Measurements from ENCODE around the gene EIF4G1. TPM values are rescaled to one million over a fixed set of nuclear protein-coding genes. Genes with fewer than 3 reads are reported as not detected.

Gene EIF4G1
- total and polyA plus RNA-seq, 2 of the 4 experiments (the other 2 are of a cell fraction) = 225 to 274 TPM

DNA sequence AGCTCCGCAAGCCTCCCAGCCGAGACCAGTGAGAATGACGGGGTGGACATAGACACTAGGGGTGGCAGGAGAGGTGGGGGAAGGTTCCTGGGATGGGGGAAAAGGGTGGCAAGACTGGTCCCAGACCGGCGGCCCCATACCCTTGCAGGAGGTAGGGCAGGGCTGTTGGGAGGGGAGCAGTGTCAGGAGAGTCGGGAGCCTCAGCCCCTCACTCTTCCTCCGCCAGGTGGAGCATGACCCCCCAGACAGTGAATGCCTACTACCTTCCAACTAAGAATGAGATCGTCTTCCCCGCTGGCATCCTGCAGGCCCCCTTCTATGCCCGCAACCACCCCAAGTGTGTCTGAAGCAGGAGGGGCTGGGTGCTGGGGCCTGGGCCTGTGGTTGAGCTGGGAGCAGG, 24.1 kb upstream of the EIF4G1 start:
- in situ Hi-C loops (cut with MboI; ENCODE audit: low sequenced_read_pairs) (no loop called here), dilution Hi-C loops (cut with HindIII; ENCODE audit: low sequenced_read_pairs, unreplicated experiment) (no loop called here), intact Hi-C loops (cut with micrococcal nuclease) (no loop called here)
- H4K20me1 ChIP-seq (ENCODE audit: insufficient read depth, low read length) = no peaks in the 10 kb centered on the region
- no peaks in the 10 kb centered on the region for H3K79me1 ChIP-seq (ENCODE audit: low read depth in 1 of 2, low read length in 2 of 2)
- H3K4me2 ChIP-seq (ENCODE audit: low read depth, low read length) = no peak overlapping the region
- no CpG with 5 or more reads among the region's 10 CpGs for WGBS, 2 experiments (ENCODE audit: extremely low coverage in 2 of 2, insufficient read length in 1 of 2)
- H2AK9ac ChIP-seq (replicated peaks; ENCODE audit: low read depth, low read length, poor library complexity) = no peak overlapping the region
- no peaks in the 10 kb centered on the region for H3K4me1 ChIP-seq (ENCODE audit: control insufficient read depth, insufficient read depth, low read length)
- no peak overlapping the region for H3K4me3 ChIP-seq (ENCODE audit: insufficient read depth, low read depth, low read length)
- H2BK5ac ChIP-seq (ENCODE audit: low read depth, low read length, poor library complexity, severe bottlenecking) = no peak overlapping the region
- no peak overlapping the region for H3K14ac ChIP-seq (replicated peaks; ENCODE audit: low read depth, low read length)
- H3K36me3 ChIP-seq (ENCODE audit: control insufficient read depth, insufficient read depth, low read length) = no peaks in the 10 kb centered on the region
- H2BK120ac ChIP-seq (ENCODE audit: low read depth, low read length) = no peak overlapping the region
- no peak for ATAC-seq (ENCODE audit: low read depth)
- CTCF ChIA-PET = no interaction called here
- DNase-seq = no peak
- TF ChIP-seq RAD21 (IDR thresholded peaks at IDR 0.05; ENCODE audit: low read length) = no peak
- TF ChIP-seq, protein P1, sequence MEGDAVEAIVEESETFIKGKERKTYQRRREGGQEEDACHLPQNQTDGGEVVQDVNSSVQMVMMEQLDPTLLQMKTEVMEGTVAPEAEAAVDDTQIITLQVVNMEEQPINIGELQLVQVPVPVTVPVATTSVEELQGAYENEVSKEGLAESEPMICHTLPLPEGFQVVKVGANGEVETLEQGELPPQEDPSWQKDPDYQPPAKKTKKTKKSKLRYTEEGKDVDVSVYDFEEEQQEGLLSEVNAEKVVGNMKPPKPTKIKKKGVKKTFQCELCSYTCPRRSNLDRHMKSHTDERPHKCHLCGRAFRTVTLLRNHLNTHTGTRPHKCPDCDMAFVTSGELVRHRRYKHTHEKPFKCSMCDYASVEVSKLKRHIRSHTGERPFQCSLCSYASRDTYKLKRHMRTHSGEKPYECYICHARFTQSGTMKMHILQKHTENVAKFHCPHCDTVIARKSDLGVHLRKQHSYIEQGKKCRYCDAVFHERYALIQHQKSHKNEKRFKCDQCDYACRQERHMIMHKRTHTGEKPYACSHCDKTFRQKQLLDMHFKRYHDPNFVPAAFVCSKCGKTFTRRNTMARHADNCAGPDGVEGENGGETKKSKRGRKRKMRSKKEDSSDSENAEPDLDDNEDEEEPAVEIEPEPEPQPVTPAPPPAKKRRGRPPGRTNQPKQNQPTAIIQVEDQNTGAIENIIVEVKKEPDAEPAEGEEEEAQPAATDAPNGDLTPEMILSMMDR (conservative IDR thresholded peaks at IDR 0.05; ENCODE audit: low read depth, low read length) = no peak
- no peak for TF ChIP-seq POLR2A (IDR thresholded peaks at IDR 0.05; ENCODE audit: low read depth, low read length)
- TF ChIP-seq RFX5 (IDR thresholded peaks at IDR 0.05; ENCODE audit: low read depth, low read length) = no peak
- no peak for TF ChIP-seq RCOR1 (IDR thresholded peaks at IDR 0.05; ENCODE audit: insufficient replicate concordance, low read length)
- TF ChIP-seq SMC3 (IDR thresholded peaks at IDR 0.05; ENCODE audit: low read depth, low read length) = no peak
- TF ChIP-seq, protein P2, sequence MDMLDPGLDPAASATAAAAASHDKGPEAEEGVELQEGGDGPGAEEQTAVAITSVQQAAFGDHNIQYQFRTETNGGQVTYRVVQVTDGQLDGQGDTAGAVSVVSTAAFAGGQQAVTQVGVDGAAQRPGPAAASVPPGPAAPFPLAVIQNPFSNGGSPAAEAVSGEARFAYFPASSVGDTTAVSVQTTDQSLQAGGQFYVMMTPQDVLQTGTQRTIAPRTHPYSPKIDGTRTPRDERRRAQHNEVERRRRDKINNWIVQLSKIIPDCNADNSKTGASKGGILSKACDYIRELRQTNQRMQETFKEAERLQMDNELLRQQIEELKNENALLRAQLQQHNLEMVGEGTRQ (IDR thresholded peaks at IDR 0.05; ENCODE audit: low read depth, low read length) = no peak
- TF ChIP-seq MXI1 (IDR thresholded peaks at IDR 0.05; ENCODE audit: borderline replicate concordance, low read depth, low read length) = no peak
- TF ChIP-seq CEBPB (IDR thresholded peaks at IDR 0.05; ENCODE audit: low read depth, low read length) = no peak
- no peak for TF ChIP-seq CHD1 (IDR thresholded peaks at IDR 0.05; ENCODE audit: low read depth, low read length)
- TF ChIP-seq BHLHE40 (IDR thresholded peaks at IDR 0.05; ENCODE audit: low read depth, low read length) = no peak
- TF ChIP-seq FOS (IDR thresholded peaks at IDR 0.05; ENCODE audit: low read depth, low read length) = no peak
- TF ChIP-seq, protein P3, sequence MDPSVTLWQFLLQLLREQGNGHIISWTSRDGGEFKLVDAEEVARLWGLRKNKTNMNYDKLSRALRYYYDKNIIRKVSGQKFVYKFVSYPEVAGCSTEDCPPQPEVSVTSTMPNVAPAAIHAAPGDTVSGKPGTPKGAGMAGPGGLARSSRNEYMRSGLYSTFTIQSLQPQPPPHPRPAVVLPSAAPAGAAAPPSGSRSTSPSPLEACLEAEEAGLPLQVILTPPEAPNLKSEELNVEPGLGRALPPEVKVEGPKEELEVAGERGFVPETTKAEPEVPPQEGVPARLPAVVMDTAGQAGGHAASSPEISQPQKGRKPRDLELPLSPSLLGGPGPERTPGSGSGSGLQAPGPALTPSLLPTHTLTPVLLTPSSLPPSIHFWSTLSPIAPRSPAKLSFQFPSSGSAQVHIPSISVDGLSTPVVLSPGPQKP (IDR thresholded peaks at IDR 0.05; ENCODE audit: borderline replicate concordance, low read depth, low read length) = no peak
- TF ChIP-seq MAZ (IDR thresholded peaks at IDR 0.05; ENCODE audit: borderline replicate concordance, low read depth, low read length) = no peak
- no peak for TF ChIP-seq MAFK (IDR thresholded peaks at IDR 0.05; ENCODE audit: low read depth, low read length)
- TF ChIP-seq NFE2L2 (IDR thresholded peaks at IDR 0.05; ENCODE audit: low read depth, low read length) = no peak
- no peaks in the 10 kb centered on the region for H3K9me1 ChIP-seq (ENCODE audit: insufficient read depth, low read length)
- H3K27ac ChIP-seq (ENCODE audit: insufficient read depth, low read length) = no peak overlapping the region
- BruUV-seq (replicated peaks) = no TSS peak
- no peak overlapping the region for H3K23ac ChIP-seq (ENCODE audit: low read depth, low read length)
- no peak overlapping the region for H2AFZ ChIP-seq (replicated peaks; ENCODE audit: low read length, poor library complexity)
- POLR2A ChIA-PET (ENCODE audit: unreplicated experiment) = no interaction called here
- H4K8ac ChIP-seq (ENCODE audit: low read depth in 2 of 2, low read length in 2 of 2) = no peak overlapping the region
- H4K91ac ChIP-seq (ENCODE audit: insufficient read depth, low read depth, low read length) = no peak overlapping the region
- H3K56ac ChIP-seq (ENCODE audit: extremely low read depth, insufficient read depth, low read length) = no peak overlapping the region
- no peak overlapping the region for H2BK20ac ChIP-seq (ENCODE audit: low read depth, low read length)
- no peak overlapping the region for H3K4ac ChIP-seq (ENCODE audit: low read depth, low read length)
- no peak overlapping the region for H3K9ac ChIP-seq (ENCODE audit: low read depth, low read length)
- H3K9me3 ChIP-seq (ENCODE audit: control insufficient read depth, insufficient read depth, low read length) = no peaks in the 10 kb centered on the region
- no peak overlapping the region for H2AK5ac ChIP-seq (ENCODE audit: low read depth, low read length)
- H4K5ac ChIP-seq (ENCODE audit: low read depth, low read length) = no peak overlapping the region
- no peak overlapping the region for H3K18ac ChIP-seq (ENCODE audit: low read depth, low read length)
- no peak overlapping the region for H2BK15ac ChIP-seq (ENCODE audit: low read depth, low read length)
- H3K27me3 ChIP-seq (ENCODE audit: control insufficient read depth, insufficient read depth, low read length) = peaks cover 27% of the 10 kb centered on the region

Measured in IMR-90 (cell line).